SW 1271 (cell line): Measurements from ENCODE around the gene PASD1.

Source experiments
- DNase-seq, 2 experiments: peaks; one replicate each; lab custom pipeline; 2025; lab: John Stamatoyannopoulos, UW

The PASD1 gene

DNA sequence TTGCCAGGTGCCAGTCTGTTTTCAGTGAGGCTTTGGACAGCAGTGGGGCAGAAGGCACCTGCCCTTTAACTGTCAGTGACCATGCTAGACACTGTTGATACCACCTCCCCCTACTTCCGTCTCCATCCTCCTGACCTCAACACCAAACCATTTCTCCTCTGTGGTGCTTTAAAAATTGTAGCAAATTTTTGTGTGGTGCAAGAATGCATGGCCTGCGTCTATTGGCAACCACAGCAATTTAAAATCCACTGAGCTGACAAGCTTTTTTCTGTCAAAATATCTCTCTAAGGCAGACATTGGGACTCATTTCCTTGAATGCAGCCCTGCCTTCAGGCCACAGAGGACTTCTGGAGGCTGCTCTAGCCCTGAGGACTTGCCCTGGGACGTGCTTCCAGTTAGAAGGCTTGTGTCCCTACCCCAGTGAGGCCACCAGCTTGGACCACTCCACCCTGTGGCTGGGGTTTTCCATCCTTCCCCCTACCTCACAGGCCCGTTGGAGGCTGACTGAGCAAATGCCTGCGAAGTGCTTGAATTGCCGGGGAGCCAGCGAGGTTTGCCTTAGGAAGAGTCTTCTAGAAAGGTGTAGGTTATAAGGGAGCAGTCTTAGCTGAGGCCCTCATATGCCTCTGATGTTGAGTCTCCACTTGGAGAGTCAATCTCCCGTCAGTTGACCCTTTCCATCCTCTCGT lies 138.7 kb downstream of the PASD1 start:
- DNase-seq, result no peak

DNA sequence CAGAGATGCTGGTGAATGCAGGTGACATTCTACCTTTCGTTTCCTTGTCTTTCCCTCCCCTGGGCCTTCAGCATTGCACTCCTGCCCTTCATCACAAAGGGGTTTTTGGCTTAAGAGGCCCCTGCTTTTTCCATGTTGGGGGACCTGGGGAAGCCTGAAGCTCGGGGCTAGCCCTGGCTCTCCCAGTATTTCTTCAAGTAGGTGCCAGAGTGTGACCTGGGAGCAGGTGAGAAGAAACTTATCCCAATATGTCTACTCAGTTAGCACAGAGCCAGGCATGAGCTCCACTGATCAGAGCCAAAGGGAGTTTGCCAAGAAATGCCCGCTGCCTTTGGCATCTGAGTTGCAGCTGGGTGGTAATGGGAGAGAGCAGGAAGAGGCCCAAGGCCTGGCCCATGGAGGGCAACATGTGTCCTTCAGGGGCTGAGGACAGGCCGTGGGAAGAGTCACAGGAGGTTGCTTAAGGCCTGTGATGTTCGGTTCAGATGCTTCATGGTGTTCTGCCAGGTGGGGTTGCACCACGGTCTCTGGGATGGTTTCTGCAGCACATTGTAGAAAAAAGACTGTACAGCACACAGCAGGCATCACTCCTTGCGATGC lies 139.4 kb downstream of the PASD1 start:
- DNase-seq, result no peak

DNA sequence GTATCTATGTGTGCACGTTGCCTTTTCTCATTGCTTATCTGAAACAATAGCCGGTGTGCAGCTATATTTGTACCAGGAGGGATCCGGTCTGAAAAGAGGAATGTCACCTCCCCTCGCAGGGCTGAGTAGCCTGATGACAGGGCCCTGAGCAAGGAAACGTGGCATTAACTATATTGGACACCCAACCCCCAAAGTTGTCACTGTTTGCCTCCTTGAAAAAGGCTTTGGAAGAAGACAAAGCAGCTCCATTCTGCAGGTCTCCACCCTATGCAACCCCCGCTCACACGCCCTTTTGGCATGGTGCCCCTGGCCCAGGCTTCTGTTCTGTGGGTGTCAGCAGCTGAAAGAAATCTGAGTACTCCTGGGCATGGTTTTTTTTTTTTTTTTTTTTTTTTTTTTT lies 140.0 kb downstream of the PASD1 start:
- no peak for DNase-seq

DNA sequence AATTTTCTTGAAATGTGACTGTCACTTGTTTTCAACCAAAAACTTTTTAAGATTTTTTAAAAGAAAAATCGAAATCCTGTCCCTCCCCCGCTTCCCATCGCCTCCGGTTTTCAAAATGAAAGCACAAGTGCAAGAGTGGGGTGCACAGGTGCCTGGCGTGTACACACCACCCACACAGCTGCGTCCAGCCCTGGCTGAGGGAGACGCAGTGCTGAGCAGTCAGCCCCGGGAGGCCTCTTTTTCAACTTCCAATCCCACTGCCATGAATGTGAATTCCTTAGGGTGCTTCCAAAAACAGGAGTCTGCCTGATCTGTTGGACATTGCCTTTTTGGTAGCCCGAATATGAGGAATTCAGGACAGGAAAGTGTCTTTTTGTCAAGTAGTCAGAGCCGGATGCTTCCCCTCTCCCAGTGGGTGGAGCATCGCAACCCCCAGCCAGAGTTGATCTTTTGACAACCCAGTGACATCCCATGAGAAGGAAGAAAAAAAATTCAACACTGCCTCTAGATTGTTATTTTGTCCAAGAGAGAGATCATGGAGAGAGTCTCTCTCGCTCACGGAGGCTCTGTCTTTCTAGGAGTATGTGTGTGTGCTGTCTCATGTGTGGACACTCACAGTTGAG lies 140.7 kb downstream of the PASD1 start:
- DNase-seq, result no peak

DNA sequence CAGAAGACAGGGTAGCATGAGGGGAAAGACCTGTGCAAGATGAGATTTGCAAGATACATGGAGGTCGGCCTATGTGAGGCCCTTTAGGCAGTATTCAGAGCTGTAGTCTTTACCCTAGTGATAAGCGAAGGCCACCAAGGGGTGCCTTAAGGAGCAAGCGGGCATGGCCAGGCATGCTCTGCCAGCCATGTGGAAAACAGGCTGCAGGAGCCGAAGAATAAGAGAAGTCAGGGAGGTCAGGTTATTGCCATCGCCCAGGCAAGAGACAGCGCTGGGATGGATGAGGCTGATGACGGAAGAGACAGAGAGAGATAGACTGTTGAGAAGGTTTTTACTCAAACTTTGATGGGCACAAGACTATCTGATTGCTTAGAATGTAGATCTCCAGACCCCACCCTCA lies 145.3 kb downstream of the PASD1 start:
- DNase-seq, result no peak

DNA sequence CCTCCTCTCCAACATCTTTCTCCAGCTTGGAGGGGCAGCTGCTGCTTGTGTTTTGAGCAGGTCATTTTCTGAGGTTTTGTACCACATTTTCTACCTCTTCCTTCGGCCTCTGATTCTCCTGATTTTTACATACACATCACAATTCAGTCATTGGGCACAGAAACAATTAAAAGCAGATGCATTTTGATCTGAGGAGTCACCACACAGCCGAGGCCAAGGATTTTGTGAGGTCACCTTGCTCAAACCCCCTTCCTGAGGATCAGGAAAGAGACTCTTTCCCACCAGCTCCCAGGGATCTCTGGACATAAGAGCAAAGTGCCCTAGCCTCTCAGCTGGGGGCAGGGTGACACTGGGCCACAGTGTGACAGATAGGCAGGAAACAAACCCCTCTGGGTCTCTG lies 147.0 kb downstream of the PASD1 start:
- no peak for DNase-seq

DNA sequence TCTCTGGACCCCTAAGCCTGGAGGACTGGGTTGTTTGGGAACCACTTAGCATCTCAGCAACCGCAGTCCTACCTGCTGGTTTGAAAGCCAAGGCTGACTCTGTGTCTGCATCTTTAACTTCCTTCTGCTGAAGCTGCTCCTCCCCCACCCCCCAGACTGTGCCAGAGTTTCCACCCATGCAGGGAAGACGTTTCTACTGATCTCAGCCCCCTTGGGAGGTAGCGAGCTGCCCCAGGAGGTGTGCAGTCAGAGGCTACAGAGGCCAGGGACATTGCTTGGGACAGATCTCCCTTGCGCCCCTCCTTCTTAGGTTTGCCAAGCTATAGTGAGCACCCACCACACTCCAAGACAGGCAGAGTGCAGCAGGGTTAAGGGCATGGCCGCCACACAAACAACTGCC lies 147.7 kb downstream of the PASD1 start:
- no peak for DNase-seq

DNA sequence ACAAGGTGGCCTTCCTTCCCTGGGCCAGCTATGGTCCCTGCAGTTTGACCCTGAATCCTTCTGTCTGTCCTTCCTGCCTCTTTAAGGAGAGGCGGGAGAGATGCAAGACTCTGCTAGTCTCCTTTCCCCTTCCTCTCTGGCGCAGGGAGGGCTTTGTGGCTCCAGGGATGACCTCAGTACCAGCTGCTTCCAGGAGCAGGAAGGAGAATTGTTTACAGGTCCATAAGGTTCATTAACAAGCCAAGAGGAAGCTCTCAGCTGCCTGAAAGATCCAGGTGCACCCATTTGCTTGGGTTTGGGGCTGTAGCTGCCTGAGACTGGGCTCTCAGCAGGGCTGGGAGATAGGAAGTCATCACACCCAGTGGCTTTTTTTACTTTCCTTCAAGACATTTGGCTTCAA lies 148.3 kb downstream of the PASD1 start:
- no peak for DNase-seq

DNA sequence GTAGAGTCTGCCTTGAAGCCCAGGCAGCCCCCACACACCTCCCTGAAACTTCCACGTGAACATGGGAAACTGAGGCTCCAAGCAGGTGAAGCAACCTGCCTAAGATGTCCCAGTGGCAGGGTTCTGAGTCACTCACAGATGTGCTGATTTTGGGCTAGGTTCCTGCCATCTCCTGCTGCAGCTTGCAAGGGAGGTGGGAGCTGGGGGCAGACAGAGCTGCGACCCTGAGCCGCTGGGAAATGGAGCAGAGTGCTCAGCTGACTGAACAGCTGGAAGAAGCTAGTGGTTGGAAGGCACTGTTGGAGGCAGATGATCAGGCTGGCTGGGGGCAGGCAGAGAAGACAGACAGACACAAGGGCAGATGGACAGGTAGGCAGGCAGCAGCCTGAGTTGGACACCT lies 148.8 kb downstream of the PASD1 start:
- no peak for DNase-seq

DNA sequence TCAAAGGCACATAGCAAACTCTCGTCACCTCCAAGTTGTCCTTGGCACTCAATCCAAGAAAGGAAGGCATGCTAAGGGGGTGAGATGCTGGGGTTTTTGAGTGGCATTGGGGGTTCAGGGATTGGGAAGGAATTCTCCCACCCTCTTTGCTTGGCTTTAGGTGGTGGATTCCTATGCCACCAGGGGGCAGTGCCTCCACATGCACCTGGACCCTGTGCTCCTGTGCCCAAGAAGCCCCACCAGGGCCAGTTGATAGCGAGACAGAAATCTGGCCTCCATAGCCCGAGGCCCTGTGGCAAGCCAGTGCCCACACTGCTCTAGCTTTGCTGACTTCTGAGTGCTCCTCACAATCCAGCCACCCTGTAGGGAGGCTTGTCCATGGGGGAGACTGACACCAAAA lies 150.4 kb downstream of the PASD1 start:
- DNase-seq, result peak in 1 of 2 experiments; percentile 1

DNA sequence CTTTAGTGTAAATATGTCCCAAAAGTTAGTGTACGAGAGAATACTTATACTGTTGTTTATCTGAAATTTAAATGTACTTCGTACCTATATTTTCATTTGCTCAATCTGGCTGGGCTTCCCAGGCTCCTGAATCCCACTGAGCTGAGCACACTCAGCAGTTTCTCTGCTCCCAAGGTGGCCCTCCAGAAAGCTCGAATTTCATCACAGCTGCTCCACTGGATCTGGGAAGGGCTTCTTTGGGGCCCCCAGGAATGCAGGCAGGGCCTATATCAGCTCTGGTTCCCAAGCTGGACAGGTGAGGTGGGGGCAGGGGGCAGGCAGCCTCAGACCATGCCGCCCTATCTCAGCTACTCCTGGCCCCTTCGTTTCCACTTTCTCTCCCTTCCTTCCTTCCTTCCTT lies 150.9 kb downstream of the PASD1 start:
- DNase-seq, result no peak

DNA sequence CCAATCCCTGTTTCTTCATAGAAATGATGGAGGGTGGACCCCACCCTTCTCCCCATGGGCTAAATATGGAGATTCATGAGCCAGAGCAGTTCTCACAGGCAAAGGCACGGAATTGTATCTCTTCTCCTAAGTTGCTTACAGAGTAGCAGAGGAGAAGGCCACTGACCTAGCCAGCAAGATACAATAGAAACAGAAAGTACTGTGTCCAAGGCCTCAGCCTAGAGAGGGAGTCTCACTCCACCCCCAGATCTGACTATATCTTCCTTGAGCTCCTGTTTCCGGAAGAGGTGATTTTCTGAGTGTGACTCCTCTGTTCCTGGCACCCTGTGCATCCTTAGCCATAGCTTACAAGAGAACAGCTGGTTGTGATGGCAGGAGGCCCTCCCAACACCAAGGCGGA lies 152.3 kb downstream of the PASD1 start, which contains the start of gene FATE1:
TSS of gene FATE1 (plus strand) at position 284 of the 400 bp plus-strand sequence. CDS start at position 369, 85 bp downstream.
- DNase-seq, result no peak

DNA sequence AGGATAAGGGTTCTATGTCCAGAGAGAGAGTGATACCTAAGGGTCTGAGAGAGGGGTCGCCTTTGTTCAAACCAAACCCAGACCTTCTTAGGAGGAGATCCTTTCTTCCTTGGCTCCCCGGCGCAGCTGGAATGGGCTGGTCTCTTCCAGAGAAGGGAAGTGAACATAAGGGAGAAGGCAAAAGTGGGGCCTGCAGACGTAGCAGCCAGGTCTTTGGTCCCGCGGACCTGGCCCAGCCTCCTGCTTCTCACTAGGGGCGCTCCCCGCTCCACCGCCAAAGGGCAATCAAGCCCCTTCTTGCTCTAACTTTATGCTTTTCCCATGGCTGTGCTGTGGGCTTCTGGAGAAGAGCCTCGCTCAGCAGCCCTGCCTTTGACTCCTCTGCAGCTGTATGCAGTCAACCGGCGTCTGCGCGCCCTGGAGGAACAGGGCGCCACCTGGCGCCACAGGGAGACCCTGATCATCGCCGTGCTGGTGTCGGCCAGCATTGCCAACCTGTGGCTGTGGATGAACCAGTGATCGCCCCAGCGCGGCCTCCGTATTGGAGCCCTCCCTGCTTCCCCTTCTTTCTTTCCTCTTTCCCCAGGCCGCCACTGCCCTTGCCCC lies 158.9 kb downstream of the PASD1 start:
- DNase-seq, result no peak

DNA sequence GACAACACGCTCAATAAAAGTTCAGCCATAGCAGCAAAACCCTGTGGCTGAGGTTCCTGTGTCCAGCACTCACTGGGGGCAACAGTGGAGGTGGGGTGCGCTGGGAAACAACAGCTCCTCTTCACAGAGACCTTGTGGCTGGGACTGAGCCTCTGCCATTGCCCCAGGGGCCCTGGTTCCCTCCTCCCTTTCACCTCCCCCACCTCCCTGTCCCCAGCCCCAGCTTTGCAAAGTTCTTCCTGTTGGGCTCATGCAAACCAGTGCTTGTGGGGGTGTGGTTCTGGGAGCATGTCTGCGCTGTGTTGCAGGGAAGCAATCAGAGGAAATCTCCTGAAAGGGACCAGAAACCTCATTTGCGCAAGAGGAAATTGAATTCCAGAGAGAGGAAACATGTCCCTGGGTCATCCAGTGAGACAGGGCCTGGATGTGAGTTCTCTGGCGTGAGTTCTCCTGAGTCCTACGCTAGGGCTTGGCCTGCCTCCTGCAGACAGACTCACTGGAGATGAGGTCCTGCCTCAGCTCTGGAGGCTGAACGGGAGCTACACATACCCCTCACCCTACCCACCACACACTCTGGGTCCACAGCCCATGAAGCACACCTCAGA lies 159.8 kb downstream of the PASD1 start:
- DNase-seq, result no peak

DNA sequence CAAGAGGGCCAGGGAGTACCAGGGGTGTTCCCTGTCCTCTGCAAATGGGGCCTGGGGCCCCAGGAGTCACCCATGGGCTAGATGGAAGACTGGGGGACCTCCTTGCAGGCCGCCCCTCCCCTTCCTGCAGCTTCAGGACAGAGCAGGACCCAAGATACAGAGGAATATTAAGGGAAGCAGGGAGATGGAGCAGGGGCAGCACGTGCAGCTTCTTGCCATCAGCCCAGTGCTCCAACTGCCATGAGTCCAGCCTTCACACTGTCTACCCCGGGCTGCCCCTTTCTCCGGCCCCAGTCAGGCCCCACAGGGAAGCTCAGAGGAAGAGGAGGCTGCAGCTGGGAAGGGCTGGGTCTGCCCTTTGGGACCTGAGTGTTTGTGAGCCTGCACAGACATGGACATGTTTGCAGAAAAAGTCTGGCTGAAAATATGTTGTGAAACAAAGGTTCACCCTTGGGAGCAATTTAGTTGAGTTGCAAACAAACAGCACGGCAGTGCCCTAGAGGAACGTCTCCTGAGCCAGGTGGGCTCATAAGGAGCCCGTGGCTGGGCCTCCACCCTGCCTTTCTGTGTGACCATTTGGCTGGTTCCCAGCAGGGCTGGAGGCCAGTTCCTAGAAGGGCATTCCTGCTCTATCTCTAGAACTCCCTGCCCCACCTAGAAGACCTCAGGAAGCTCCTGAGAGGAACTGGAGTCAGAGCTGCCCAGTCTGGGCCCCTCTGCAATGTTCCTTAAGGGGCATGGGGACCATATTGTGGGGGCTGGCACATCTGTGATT lies 161.3 kb downstream of the PASD1 start:
- no peak for DNase-seq

DNA sequence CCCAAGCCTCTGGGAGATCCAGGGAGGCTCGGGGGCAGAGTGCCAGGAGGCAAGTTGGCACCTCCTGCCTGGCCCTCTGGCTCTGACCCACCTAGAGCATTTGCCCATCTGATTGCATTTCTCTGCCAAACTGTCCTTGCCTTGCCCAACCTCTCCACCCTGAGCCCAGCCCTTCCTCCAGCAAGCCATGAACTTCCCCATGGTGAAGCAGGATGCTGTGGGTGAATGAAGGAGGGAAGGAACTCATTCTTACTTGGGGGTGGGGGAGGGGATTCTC lies 161.8 kb downstream of the PASD1 start:
- DNase-seq, result no peak
